Measurements from ENCODE around the gene ACSL6.
A peak's percentile ranks its signal among the peaks of the same experiment; 100 is the strongest.

The ACSL6 gene

GRCh38 chr5:132013711-132014110, 2.3 kb upstream of the ACSL6 start:
- no peak for DNase-seq

GRCh38 chr5:132013006-132013689, 1.7 kb upstream of the ACSL6 start:
- DNase-seq, result no peak

GRCh38 chr5:132012371-132013005, 1.0 kb upstream of the ACSL6 start:
- peak; percentile 39 for DNase-seq

GRCh38 chr5:132010989-132011621, 353 bp downstream of the ACSL6 start:
- no peak for DNase-seq

GRCh38 chr5:132010645-132010988, 841 bp downstream of the ACSL6 start:
- DNase-seq, result no peak

GRCh38 chr5:132009706-132010405, 1.6 kb downstream of the ACSL6 start:
- no peak for DNase-seq

- no peak for DNase-seq
Measured at GRCh38 chr5:132008961-132009680, 2.3 kb downstream of the ACSL6 start.

- no peak for DNase-seq
Measured at GRCh38 chr5:132008163-132008473, 3.3 kb downstream of the ACSL6 start.

GRCh38 chr5:132007399-132008162, 3.9 kb downstream of the ACSL6 start:
- peak; percentile 85 for DNase-seq

GRCh38 chr5:132006331-132007120, 4.9 kb downstream of the ACSL6 start:
- DNase-seq, result no peak

- no peak for DNase-seq
Measured at GRCh38 chr5:132005591-132005990, 5.9 kb downstream of the ACSL6 start.

- DNase-seq, result no peak
Measured at GRCh38 chr5:132003982-132004381, 7.5 kb downstream of the ACSL6 start.

GRCh38 chr5:132003170-132003744, 8.2 kb downstream of the ACSL6 start:
- DNase-seq, result no peak

- no peak for DNase-seq
Measured at GRCh38 chr5:132002757-132003156, 8.7 kb downstream of the ACSL6 start.

GRCh38 chr5:132001647-132002561, 9.6 kb downstream of the ACSL6 start:
- DNase-seq, result no peak

- DNase-seq, result no peak
Measured at GRCh38 chr5:132000677-132001453, 10.6 kb downstream of the ACSL6 start.

- no peak for DNase-seq
Measured at GRCh38 chr5:132000241-132000490, 11.3 kb downstream of the ACSL6 start.

GRCh38 chr5:131999441-132000240, 11.8 kb downstream of the ACSL6 start:
- no peak for DNase-seq

- DNase-seq, result no peak
Measured at GRCh38 chr5:131999041-131999440, 12.4 kb downstream of the ACSL6 start.
